PC-3 (cell line): Measurements from ENCODE around the gene PHF2. TPM values are rescaled to one million over a fixed set of nuclear protein-coding genes. Genes with fewer than 3 reads are reported as not detected.

Source experiments
- ATAC-seq: fragments of 200-7000 bp; cut with Tn5 transposase; 2 replicates; pipeline ENCODE4 v1.9.1; 2020; ENCODE audit warnings: mild to moderate bottlenecking, moderate library complexity
- BruUV-seq: library from RNA; stranded (reverse); fragments of 400-500 nt; replicated peaks from 2 replicates; lab custom pipeline; 2021; lab: Mats Ljungman, UMichigan
- CTCF ChIA-PET: fragments of 300-600 bp; sonication (Branson Sonifier 250); formaldehyde crosslinking; loops from one replicate; lab custom pipeline; 2022; ENCODE audit warnings: antibody characterized with exemption; lab: Charles Lee
- POLR2A ChIA-PET: fragments of 300-600 bp; sonication (Branson Sonifier 250); formaldehyde crosslinking; loops from one replicate; lab custom pipeline; 2022; ENCODE audit warnings: antibody characterized with exemption; ENCODE audit not compliant: unreplicated experiment; lab: Charles Lee
- DNase-seq: peaks from one replicate; pipeline ENCODE4 v3.0.0-alpha.2; 2015
- H2AFZ ChIP-seq: fragments of 300-600 bp; sonication (generic); 2 replicates; pipeline ENCODE4 v1.6.0; 2016; ENCODE audit warnings: antibody characterized with exemption, low read length
- H3F3A ChIP-seq: fragments of 300-600 bp; sonication (generic); one replicate; pipeline ENCODE4 v1.6.0; 2017; ENCODE audit warnings: antibody characterized with exemption, low read length, control low read depth, mild to moderate bottlenecking; ENCODE audit not compliant: unreplicated experiment
- H3K27ac ChIP-seq: fragments of 300-600 bp; sonication (generic); 2 replicates; pipeline ENCODE4 v1.5.1; 2016; ENCODE audit warnings: mild to moderate bottlenecking, low read length
- H3K27me3 ChIP-seq: fragments of 300-600 bp; sonication (generic); 2 replicates; pipeline ENCODE4 v1.6.1; 2016; ENCODE audit warnings: low read length, mixed read lengths
- H3K36me3 ChIP-seq: fragments of 300-600 bp; sonication (generic); 2 replicates; pipeline ENCODE4 v1.6.1; 2016; ENCODE audit warnings: low read depth, mixed run types, low read length, mixed read lengths
- H3K4me1 ChIP-seq: fragments of 300-600 bp; sonication (generic); 2 replicates; pipeline ENCODE4 v1.5.1; 2016; ENCODE audit warnings: low read length; ENCODE audit not compliant: insufficient read depth
- H3K4me2 ChIP-seq: fragments of 300-600 bp; sonication (generic); 2 replicates; pipeline ENCODE4 v1.6.0; 2016; ENCODE audit warnings: low read length
- H3K4me3 ChIP-seq: fragments of 300-600 bp; sonication (generic); 2 replicates; pipeline ENCODE4 v1.5.1; 2016; ENCODE audit warnings: mild to moderate bottlenecking, low read length, mixed read lengths
- H3K79me2 ChIP-seq: fragments of 300-600 bp; sonication (generic); 2 replicates; pipeline ENCODE4 v1.6.1; 2017; ENCODE audit warnings: low read length, mixed read lengths
- H3K9ac ChIP-seq: fragments of 300-600 bp; sonication (generic); 2 replicates; pipeline ENCODE4 v1.6.0; 2016; ENCODE audit warnings: mild to moderate bottlenecking, low read length
- H3K9me2 ChIP-seq: fragments of 300-600 bp; sonication (generic); replicated peaks from 2 replicates; pipeline ENCODE4 v1.6.1; 2016; ENCODE audit warnings: mixed run types, low read length, mixed read lengths
- H3K9me3 ChIP-seq: fragments of 300-600 bp; sonication (generic); 2 replicates; pipeline ENCODE4 v1.6.1; 2016; ENCODE audit warnings: low read length, mixed read lengths
- H4K20me1 ChIP-seq: fragments of 300-600 bp; sonication (generic); 2 replicates; pipeline ENCODE4 v1.6.1; 2016; ENCODE audit warnings: low read length, mixed read lengths
- EZH2 ChIP-seq: fragments of 300-600 bp; sonication (generic); IDR thresholded peaks from one replicate; pipeline ENCODE4 v1.6.1; 2017; ENCODE audit warnings: antibody characterized with exemption, mild to moderate bottlenecking, low read length; ENCODE audit not compliant: unreplicated experiment
- EZH2phosphoT487 ChIP-seq: fragments of 300-600 bp; sonication (generic); IDR thresholded peaks from 2 replicates; pipeline ENCODE4 v1.6.1; 2018; ENCODE audit warnings: mild to moderate bottlenecking, antibody characterized with exemption, low read length, borderline replicate concordance
- intact Hi-C: fragments of 100-400 bp; cut with micrococcal nuclease; formaldehyde crosslinking; loops from 2 replicates; pipeline ENCODE4 v1.9.0; 2023
- total RNA-seq: library from RNA; depleted of rRNA; stranded (reverse); fragments of >200 nt; gene quantifications from 2 replicates; pipeline ENCODE4 v1.2.3, GENCODE V29; 2014
- TF ChIP-seq, protein P1 (sequence below): fragments of 300-600 bp; sonication (generic); conservative IDR thresholded peaks from 2 replicates; pipeline ENCODE4 v1.5.1; 2017; ENCODE audit warnings: antibody characterized with exemption, low read depth, mild to moderate bottlenecking, low read length

Gene PHF2
- total RNA-seq, 1 experiment from 2014 or later: 10.6 TPM

DNA sequence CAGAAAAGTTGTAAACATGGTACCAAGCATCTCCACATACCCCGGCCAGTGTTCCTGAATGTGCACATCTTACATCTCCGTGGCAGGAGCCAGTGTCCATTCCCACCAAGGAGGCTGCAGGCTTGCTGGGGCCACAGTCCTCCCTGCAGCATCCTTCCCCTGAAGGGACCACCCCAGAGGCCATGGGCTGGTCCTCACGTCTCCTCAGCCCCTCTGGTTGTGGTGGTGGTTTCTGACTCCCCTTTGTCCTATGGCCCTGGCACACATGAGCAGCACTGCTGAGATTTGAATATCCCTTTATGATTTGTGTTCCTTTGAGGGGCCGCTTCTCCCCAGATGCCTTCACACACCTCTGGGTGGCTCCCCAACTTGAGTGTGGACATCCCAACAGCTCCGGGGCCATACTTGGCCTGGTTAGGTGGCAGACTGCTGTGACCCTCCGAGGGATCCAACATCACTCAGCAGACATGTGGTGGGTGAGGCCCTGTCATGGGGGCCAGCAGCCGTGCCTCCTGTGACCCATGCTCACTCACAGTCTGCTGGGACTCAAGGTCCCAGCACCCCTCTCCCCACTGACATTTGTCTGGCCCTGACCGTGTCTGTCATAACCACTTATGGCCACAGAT, 14.3 kb downstream of the PHF2 start:
- no TSS peak for BruUV-seq
- Histone ChIP-seq H3K27ac (no peak overlapping the region), H2AFZ (no peak overlapping the region), H3K9me3 (no peaks in the 10 kb centered on the region), H3K36me3 (no peaks in the 10 kb centered on the region), H3K4me2 (no peak overlapping the region), H4K20me1 (no peaks in the 10 kb centered on the region), H3K9me2 (no peaks in the 10 kb centered on the region), H3K4me3 (no peak overlapping the region), H3K4me1 (no peaks in the 10 kb centered on the region), H3K9ac (no peak overlapping the region), H3K79me2 (peaks cover 5% of the 10 kb centered on the region), H3F3A (no peaks in the 10 kb centered on the region), H3K27me3 (no peaks in the 10 kb centered on the region)
- CTCF ChIA-PET: no interaction called here
- POLR2A ChIA-PET: no interaction called here
- intact Hi-C loops: no loop called here
- DNase-seq: no peak
- TF ChIP-seq EZH2phosphoT487: no peak
- TF ChIP-seq EZH2: no peak
- TF ChIP-seq, protein P1, sequence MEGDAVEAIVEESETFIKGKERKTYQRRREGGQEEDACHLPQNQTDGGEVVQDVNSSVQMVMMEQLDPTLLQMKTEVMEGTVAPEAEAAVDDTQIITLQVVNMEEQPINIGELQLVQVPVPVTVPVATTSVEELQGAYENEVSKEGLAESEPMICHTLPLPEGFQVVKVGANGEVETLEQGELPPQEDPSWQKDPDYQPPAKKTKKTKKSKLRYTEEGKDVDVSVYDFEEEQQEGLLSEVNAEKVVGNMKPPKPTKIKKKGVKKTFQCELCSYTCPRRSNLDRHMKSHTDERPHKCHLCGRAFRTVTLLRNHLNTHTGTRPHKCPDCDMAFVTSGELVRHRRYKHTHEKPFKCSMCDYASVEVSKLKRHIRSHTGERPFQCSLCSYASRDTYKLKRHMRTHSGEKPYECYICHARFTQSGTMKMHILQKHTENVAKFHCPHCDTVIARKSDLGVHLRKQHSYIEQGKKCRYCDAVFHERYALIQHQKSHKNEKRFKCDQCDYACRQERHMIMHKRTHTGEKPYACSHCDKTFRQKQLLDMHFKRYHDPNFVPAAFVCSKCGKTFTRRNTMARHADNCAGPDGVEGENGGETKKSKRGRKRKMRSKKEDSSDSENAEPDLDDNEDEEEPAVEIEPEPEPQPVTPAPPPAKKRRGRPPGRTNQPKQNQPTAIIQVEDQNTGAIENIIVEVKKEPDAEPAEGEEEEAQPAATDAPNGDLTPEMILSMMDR: no peak
- ATAC-seq: no peak

DNA sequence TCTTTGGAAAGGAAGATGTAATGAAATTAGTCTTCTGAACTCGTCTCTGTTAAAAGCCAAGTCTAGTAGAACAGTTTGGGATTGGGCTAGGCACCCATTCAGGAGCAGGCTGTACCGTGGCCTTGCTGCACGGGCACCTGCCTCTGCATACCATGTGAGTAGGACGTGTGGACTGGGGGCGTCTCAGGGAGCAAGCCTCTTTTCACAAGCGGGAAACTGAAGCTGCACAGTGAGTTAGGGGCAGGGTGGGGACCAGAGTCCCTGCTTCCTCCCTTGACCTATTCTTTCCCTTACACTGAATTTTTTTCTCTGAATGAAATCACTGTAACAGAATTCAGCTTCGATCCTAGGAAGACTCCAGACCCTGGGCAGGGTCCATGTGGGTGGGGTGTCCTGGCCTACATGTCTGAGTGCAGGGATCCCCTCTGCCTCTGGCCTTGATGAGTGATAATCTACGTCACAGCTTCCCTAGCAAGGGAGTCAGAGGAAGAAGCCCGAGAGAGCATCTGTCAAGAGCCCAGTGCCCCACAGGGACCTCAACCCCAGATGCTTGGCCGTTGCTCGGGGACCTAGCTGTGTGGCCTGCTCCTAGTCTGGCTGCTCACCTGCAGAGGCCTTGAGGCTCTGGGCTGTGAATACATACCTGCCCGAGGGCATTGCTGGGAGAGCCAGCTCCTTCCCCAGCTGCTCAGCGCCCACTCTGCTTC, 15.1 kb downstream of the PHF2 start:
- ChIA-PET POLR2A (no interaction called here), CTCF (no interaction called here)
- BruUV-seq: no TSS peak
- no peak overlapping the region for H3K4me3 ChIP-seq
- intact Hi-C loops: no loop called here
- ATAC-seq (no peak), DNase-seq (no peak)
- no peaks in the 10 kb centered on the region for H3F3A ChIP-seq
- no peak overlapping the region for H2AFZ ChIP-seq
- no peak overlapping the region for H3K4me2 ChIP-seq
- H3K4me1 ChIP-seq: no peaks in the 10 kb centered on the region
- H3K36me3 ChIP-seq: no peaks in the 10 kb centered on the region
- TF ChIP-seq EZH2: no peak
- TF ChIP-seq, protein P1: no peak
- TF ChIP-seq EZH2phosphoT487: no peak
- no peak overlapping the region for H3K27ac ChIP-seq
- H3K27me3 ChIP-seq: no peaks in the 10 kb centered on the region
- no peaks in the 10 kb centered on the region for H3K9me2 ChIP-seq
- no peaks in the 10 kb centered on the region for H3K79me2 ChIP-seq
- no peak overlapping the region for H3K9ac ChIP-seq
- H4K20me1 ChIP-seq: no peaks in the 10 kb centered on the region
- no peaks in the 10 kb centered on the region for H3K9me3 ChIP-seq
